Right hindlimb (tissue), 1 donor: Measurements from ENCODE around the gene ZYG11A.

Experiments
- DNase-seq: peaks from one replicate; pipeline ENCODE4 v3.0.0-alpha.2; 2018

The ZYG11A gene

GRCh38 chr1:52919051-52919722, 76.6 kb downstream of the ZYG11A start:
- DNase-seq: no peak

GRCh38 chr1:52919723-52920483, 77.3 kb downstream of the ZYG11A start:
- DNase-seq: no peak

- DNase-seq: no peak
Measured at GRCh38 chr1:52920791-52921291, 78.3 kb downstream of the ZYG11A start.

GRCh38 chr1:52925571-52926005, 83.0 kb downstream of the ZYG11A start:
- DNase-seq: no peak

GRCh38 chr1:52926864-52927211, 84.3 kb downstream of the ZYG11A start:
- DNase-seq: no peak

GRCh38 chr1:52927212-52928014, 84.9 kb downstream of the ZYG11A start, which contains the start of gene SCP2:
Gene SCP2, plus strand, starts transcription at chr1:52927276. Its CDS starts 121 bp downstream, at chr1:52927397.
- peak; percentile 88 for DNase-seq

- no peak for DNase-seq
Measured at GRCh38 chr1:52928015-52928404, 85.5 kb downstream of the ZYG11A start.

- no peak for DNase-seq
Measured at GRCh38 chr1:52929019-52929418, 86.5 kb downstream of the ZYG11A start.

GRCh38 chr1:52937433-52938182, 95.0 kb downstream of the ZYG11A start:
- no peak for DNase-seq

- DNase-seq: no peak
Measured at GRCh38 chr1:52938183-52938451, 95.6 kb downstream of the ZYG11A start.

- no peak for DNase-seq
Measured at GRCh38 chr1:52943876-52944416, 101.4 kb downstream of the ZYG11A start.

GRCh38 chr1:52944566-52944965, 102.0 kb downstream of the ZYG11A start:
- no peak for DNase-seq
